Osteoblast (primary cell): ENCODE results near the gene SNRPA1. TPM values are rescaled to one million over a fixed set of nuclear protein-coding genes. Genes with fewer than 3 reads are reported as not detected.

Source experiments
- DNase-seq: peaks from one replicate; pipeline ENCODE4 v3.0.0; 2011; ENCODE audit warnings: low spot score, mixed read lengths; ENCODE audit not compliant: insufficient read length; ENCODE audit errors: missing footprints
- H2AFZ ChIP-seq: 2 replicates; pipeline ENCODE4 v1.6.0; 2011; ENCODE audit warnings: mild to moderate bottlenecking, low read length
- H3K27ac ChIP-seq: 2 replicates; pipeline ENCODE4 v1.5.1; 2011; ENCODE audit warnings: mild to moderate bottlenecking, low read depth, low read length, moderate library complexity
- H3K27me3 ChIP-seq: 2 replicates; pipeline ENCODE4 v1.6.0; 2012; ENCODE audit warnings: mild to moderate bottlenecking, control low read depth, inconsistent platforms, low read length, moderate library complexity; ENCODE audit not compliant: insufficient read depth
- H3K36me3 ChIP-seq: 2 replicates; pipeline ENCODE4 v1.5.1; 2011; ENCODE audit warnings: mild to moderate bottlenecking, low read length, control low read depth, moderate library complexity; ENCODE audit not compliant: insufficient read depth
- H3K4me1 ChIP-seq: 2 replicates; pipeline ENCODE4 v1.5.1; 2011; ENCODE audit warnings: mild to moderate bottlenecking, low read length, control low read depth, moderate library complexity; ENCODE audit not compliant: insufficient read depth
- H3K4me2 ChIP-seq: 2 replicates; pipeline ENCODE4 v1.6.0; 2011; ENCODE audit warnings: mild to moderate bottlenecking, low read length; ENCODE audit not compliant: insufficient read depth
- H3K4me3 ChIP-seq: fragments of 200-600 bp; sonication (generic); 3 replicates; pipeline ENCODE4 v1.5.1; 2012; ENCODE audit warnings: mild to moderate bottlenecking, low read length, inconsistent platforms; ENCODE audit not compliant: insufficient read depth
- H3K79me2 ChIP-seq: 2 replicates; pipeline ENCODE4 v1.6.0; 2012; ENCODE audit warnings: mild to moderate bottlenecking, low read length, control low read depth, inconsistent platforms; ENCODE audit not compliant: insufficient read depth
- H3K9me3 ChIP-seq: 2 replicates; pipeline ENCODE4 v1.5.1; 2011; ENCODE audit warnings: low read depth, low read length, control low read depth
- H4K20me1 ChIP-seq: 2 replicates; pipeline ENCODE4 v1.6.0; 2012; ENCODE audit warnings: mild to moderate bottlenecking, low read length, control low read depth; ENCODE audit not compliant: insufficient read depth
- CTCF ChIP-seq: IDR thresholded peaks from 2 replicates; pipeline ENCODE4 v1.5.1; 2011; ENCODE audit warnings: mild to moderate bottlenecking, low read depth, low read length, moderate library complexity; ENCODE audit errors: extremely low read depth
- total RNA-seq: library from RNA; depleted of rRNA; stranded (reverse); fragments of >200 nt; gene quantifications from 2 replicates; pipeline ENCODE4 v1.2.3, GENCODE V29; 2012

SNRPA1 gene
- total RNA-seq, 1 donor: 9.8 TPM

- no peak overlapping the region for H2AFZ ChIP-seq
- no peaks in the 10 kb centered on the region for H3K36me3 ChIP-seq
- H3K79me2 ChIP-seq: no peaks in the 10 kb centered on the region
- no peaks in the 10 kb centered on the region for H3K4me1 ChIP-seq
- no peaks in the 10 kb centered on the region for H4K20me1 ChIP-seq
- H3K4me2 ChIP-seq: no peak overlapping the region
- no peak overlapping the region for H3K4me3 ChIP-seq
- no peaks in the 10 kb centered on the region for H3K9me3 ChIP-seq
- no peak overlapping the region for H3K27ac ChIP-seq
- H3K27me3 ChIP-seq: no peaks in the 10 kb centered on the region
- DNase-seq: no peak
- TF ChIP-seq CTCF: no peak
These were observed 37.0 kb upstream of the SNRPA1 start for GRCh38 chr15:101332061-101332467.

GRCh38 chr15:101329867-101330380, 34.9 kb upstream of the SNRPA1 start:
- Histone ChIP-seq H3K9me3 (no peaks in the 10 kb centered on the region), H3K27ac (no peak overlapping the region), H3K4me3 (no peak overlapping the region), H3K4me1 (no peaks in the 10 kb centered on the region), H3K4me2 (no peak overlapping the region), H3K79me2 (no peaks in the 10 kb centered on the region), H4K20me1 (no peaks in the 10 kb centered on the region), H3K27me3 (no peaks in the 10 kb centered on the region), H2AFZ (no peak overlapping the region), H3K36me3 (no peaks in the 10 kb centered on the region)
- no peak for DNase-seq
- TF ChIP-seq CTCF: no peak

GRCh38 chr15:101329309-101329863, 34.3 kb upstream of the SNRPA1 start:
- no peak overlapping the region for H3K4me3 ChIP-seq
- no peak overlapping the region for H3K27ac ChIP-seq
- no peaks in the 10 kb centered on the region for H3K36me3 ChIP-seq
- no peak for TF ChIP-seq CTCF
- H3K4me1 ChIP-seq: no peaks in the 10 kb centered on the region
- H3K79me2 ChIP-seq: no peaks in the 10 kb centered on the region
- H2AFZ ChIP-seq: no peak overlapping the region
- H3K9me3 ChIP-seq: no peaks in the 10 kb centered on the region
- H3K27me3 ChIP-seq: no peaks in the 10 kb centered on the region
- peak; percentile 73 for DNase-seq
- H4K20me1 ChIP-seq: no peaks in the 10 kb centered on the region
- no peak overlapping the region for H3K4me2 ChIP-seq

- no peaks in the 10 kb centered on the region for H3K79me2 ChIP-seq
- H3K9me3 ChIP-seq: no peaks in the 10 kb centered on the region
- no peak overlapping the region for H3K4me2 ChIP-seq
- H3K4me1 ChIP-seq: no peaks in the 10 kb centered on the region
- TF ChIP-seq CTCF: no peak
- H3K4me3 ChIP-seq: no peak overlapping the region
- H3K36me3 ChIP-seq: no peaks in the 10 kb centered on the region
- no peak overlapping the region for H2AFZ ChIP-seq
- H3K27ac ChIP-seq: no peak overlapping the region
- no peaks in the 10 kb centered on the region for H3K27me3 ChIP-seq
- DNase-seq: no peak
- H4K20me1 ChIP-seq: no peaks in the 10 kb centered on the region
These were observed 33.0 kb upstream of the SNRPA1 start for GRCh38 chr15:101328001-101328400.
